H7 (cell line): ENCODE data around the gene AQP2. TPM values are rescaled to one million over a fixed set of nuclear protein-coding genes. Genes with fewer than 3 reads are reported as not detected.
A peak's percentile ranks its signal among the peaks of the same experiment; 100 is the strongest.

ENCODE experiments used
- DNase-seq: peaks from one replicate; pipeline ENCODE4 v3.0.0; 2012
- H3K27me3 ChIP-seq: 2 replicates; pipeline ENCODE4 v1.6.0; 2011; ENCODE audit warnings: mild to moderate bottlenecking, low read length; ENCODE audit not compliant: control insufficient read depth, insufficient read depth
- H3K36me3 ChIP-seq: replicated peaks from 2 replicates; pipeline ENCODE4 v1.5.1; 2011; ENCODE audit warnings: low read length; ENCODE audit not compliant: control insufficient read depth, insufficient read depth
- H3K4me3 ChIP-seq: 2 replicates; pipeline ENCODE4 v1.5.1; 2011; ENCODE audit warnings: low read depth, mild to moderate bottlenecking, control low read depth, low read length, moderate library complexity; ENCODE audit not compliant: insufficient read depth
- total RNA-seq: library from RNA; depleted of rRNA; stranded (reverse); fragments of >200 nt; shearing (Covaris generic); gene quantifications from 2 replicates; pipeline ENCODE4 v1.2.3, GENCODE V29; 2014

AQP2 gene
- total RNA-seq, 1 experiment from 2014 or later: not detected

DNA sequence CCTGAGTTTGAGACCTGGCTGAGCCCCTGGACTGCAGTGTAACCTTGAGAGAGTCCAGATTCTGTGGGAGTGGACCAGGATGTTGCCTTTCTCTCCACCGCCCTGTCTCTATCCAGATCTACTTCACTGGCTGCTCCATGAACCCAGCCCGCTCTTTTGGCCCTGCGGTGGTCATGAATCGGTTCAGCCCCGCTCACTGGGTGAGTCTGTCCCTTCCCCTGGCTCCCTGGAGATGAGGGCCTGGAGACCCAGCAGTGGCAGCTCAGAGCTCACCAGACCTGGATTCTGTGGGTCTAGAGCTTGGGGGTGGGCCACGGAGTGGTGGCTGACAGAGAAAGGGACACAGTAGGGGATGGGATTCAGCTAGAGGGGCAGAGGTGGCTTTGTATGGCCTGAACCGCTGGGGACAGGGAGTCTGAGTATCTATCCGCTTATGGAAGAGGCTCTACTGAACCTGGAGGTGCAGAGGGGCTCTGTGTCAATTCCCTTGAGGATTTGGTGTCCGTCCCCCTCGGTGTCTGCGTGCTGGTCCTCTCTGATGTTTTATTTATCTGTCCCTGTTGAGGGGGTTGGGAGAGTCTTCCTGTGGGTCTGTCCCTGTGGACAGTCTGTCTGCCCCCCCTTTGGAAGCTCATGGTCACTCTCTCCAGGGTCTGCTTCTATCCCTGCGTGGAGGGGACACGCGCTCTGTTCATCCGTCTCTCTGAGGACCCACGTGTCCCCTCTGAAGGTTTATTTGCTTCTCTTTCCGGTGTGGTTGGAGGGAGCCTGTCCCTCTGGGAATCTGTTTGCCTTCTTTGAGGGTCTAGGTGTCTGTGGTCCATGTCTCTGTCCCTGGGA, 13.7 kb downstream of the AQP2 start:
- no peak overlapping the region for H3K4me3 ChIP-seq
- no peaks in the 10 kb centered on the region for H3K36me3 ChIP-seq
- no peak for DNase-seq
- H3K27me3 ChIP-seq: peaks cover 42% of the 10 kb centered on the region

DNA sequence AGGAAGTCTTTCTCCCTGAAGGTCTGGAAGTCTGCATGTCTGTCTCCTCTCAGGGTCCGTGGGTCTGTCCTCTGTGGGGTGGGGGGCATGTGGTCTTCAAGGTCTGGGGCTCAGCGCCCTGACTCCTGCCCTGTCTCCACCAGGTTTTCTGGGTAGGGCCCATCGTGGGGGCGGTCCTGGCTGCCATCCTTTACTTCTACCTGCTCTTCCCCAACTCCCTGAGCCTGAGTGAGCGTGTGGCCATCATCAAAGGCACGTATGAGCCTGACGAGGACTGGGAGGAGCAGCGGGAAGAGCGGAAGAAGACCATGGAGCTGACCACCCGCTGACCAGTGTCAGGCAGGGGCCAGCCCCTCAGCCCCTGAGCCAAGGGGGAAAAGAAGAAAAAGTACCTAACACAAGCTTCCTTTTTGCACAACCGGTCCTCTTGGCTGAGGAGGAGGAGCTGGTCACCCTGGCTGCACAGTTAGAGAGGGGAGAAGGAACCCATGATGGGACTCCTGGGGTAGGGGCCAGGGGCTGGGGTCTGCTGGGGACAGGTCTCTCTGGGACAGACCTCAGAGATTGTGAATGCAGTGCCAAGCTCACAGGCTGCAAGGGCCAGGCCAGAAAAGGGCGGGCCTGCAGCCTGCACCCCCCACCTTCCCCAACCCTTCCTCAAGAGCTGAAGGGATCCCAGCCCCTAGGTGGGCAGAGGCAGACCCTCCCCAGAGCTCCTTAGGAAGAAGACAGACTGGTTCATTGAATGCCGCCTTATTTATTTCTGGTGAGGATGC, 14.5 kb downstream of the AQP2 start:
- no peak for DNase-seq
- H3K27me3 ChIP-seq: peaks cover 38% of the 10 kb centered on the region
- no peak overlapping the region for H3K4me3 ChIP-seq
- no peaks in the 10 kb centered on the region for H3K36me3 ChIP-seq

GRCh38 chr12:49965836-49966235, 15.3 kb downstream of the AQP2 start:
- DNase-seq: no peak
- Histone ChIP-seq H3K4me3 (no peak overlapping the region), H3K36me3 (no peaks in the 10 kb centered on the region), H3K27me3 (peaks cover 30% of the 10 kb centered on the region)

GRCh38 chr12:49966511-49967041, 16.0 kb downstream of the AQP2 start:
- H3K27me3 ChIP-seq: peaks cover 24% of the 10 kb centered on the region
- H3K4me3 ChIP-seq: no peak overlapping the region
- no peaks in the 10 kb centered on the region for H3K36me3 ChIP-seq
- no peak for DNase-seq

- H3K4me3 ChIP-seq: peak overlapping the region; percentile 35
- H3K27me3 ChIP-seq: peaks cover 20% of the 10 kb centered on the region
- no peaks in the 10 kb centered on the region for H3K36me3 ChIP-seq
- peak; percentile 97 for DNase-seq
Measured at GRCh38 chr12:49967042-49967776, 16.7 kb downstream of the AQP2 start.

DNA sequence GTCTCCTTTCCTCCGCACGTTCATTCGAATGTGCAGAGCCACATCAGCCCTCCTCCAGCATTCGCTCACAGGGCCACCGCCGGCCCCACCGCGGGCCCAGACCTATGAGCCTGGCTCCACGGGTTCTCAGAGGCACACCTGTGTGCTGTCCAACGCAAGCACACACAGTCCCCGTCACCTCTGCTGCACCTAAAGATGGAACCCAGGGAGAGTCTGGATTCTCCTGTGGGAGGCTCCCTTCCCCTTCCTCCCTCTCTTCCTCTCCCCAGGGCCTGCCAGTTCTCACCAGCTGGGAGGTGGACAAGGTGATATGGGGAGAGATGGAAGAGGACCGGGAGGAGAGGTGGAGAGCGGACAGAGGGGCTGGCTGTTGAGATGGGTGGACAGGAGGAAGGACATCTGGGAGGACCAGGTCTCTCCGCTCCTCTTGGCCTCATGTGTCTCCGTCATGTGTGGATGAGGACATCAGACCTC, 17.3 kb downstream of the AQP2 start:
- H3K36me3 ChIP-seq: no peaks in the 10 kb centered on the region
- H3K4me3 ChIP-seq: peak overlapping the region; percentile 35; the same call in 1 of the 2 replicates
- DNase-seq: no peak
- H3K27me3 ChIP-seq: peaks cover 14% of the 10 kb centered on the region

DNA sequence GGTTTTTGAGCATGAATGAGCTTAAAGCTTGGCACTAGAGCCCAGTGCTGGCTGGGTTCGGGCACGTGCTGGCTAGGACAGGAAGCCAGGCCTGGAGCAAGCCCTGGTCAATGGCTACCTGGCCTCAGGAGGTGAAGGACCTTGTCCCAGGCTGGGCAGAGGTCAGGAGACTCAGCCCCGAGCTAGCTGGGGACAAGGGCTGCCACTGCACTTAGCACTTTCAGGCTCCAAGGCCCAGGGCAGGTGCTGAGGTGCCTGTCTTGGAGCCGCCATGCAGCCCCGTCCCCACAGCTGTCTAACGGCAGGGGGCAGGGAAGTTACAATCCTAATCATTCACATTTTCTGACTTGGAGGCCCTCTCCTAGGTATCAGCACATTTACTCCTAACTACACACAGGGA, 17.9 kb downstream of the AQP2 start:
- peaks cover 14% of the 10 kb centered on the region for H3K27me3 ChIP-seq
- H3K36me3 ChIP-seq: no peaks in the 10 kb centered on the region
- peak; percentile 51 for DNase-seq
- H3K4me3 ChIP-seq: no peak overlapping the region

- Histone ChIP-seq H3K36me3 (no peaks in the 10 kb centered on the region), H3K4me3 (no peak overlapping the region), H3K27me3 (peaks cover 14% of the 10 kb centered on the region)
- peak; percentile 19 for DNase-seq
Measured at GRCh38 chr12:49969027-49969426, 18.5 kb downstream of the AQP2 start.

DNA sequence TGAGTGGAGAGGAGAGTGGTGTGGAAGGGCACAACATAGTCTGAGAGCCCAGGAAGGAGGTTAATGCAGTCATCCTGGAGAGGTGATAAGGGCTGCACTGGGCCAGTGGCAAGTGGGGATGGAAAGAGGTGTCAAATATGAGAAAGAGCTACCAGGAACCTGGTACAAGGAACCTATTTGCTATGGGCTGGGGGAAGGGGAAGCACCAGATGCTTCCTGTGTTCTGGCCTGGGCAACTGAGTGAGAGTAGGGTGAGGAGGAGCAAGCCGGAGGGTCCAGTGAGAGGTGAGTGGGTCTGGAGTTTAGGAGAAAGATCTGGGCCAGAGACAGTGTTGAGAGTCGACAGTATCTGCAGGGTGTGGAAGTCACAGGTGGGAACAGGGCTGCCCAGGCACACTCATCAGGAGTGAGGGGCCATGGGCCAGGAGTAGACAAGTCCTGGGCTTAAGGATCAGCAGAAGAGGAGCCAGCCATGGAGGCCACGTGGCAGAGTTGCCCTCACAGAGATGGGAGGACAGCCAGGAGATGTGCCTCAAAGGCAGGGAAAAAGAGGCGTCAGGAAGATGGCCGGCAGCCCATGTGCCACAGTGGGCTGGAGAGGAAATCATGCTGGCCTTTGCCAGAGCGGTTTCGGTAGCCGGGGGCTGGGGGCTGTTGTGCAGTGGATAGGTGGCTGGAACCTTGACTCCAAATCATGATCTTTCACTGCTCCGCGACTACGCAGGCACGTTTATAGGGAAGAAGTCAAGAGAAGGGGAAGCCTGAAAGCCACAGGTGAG, 19.3 kb downstream of the AQP2 start:
- Histone ChIP-seq H3K4me3 (no peak overlapping the region), H3K36me3 (no peaks in the 10 kb centered on the region), H3K27me3 (peaks cover 11% of the 10 kb centered on the region)
- DNase-seq: peak; percentile 12

DNA sequence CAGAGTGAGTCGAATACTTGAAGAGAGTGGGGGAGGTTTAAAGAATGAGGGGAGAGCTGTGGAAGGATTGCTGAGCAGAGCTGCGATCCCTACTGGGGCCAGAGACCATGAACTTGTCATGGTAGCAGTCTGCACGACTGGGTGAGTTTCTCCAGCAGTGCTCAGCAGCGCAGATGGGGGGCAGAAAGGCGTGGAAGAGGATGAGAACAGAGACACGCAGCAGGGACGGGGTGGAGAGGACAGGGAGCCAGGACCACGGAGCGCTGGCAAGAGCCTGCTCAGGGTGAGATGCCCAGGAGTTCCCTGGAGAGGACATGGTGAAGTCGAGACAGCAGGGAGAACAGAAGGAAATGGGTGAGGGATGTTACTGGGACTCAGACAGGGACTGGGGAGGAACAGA, 20.1 kb downstream of the AQP2 start:
- DNase-seq: peak; percentile 22
- Histone ChIP-seq H3K4me3 (no peak overlapping the region), H3K36me3 (no peaks in the 10 kb centered on the region), H3K27me3 (peaks cover 9% of the 10 kb centered on the region)

- peaks cover 9% of the 10 kb centered on the region for H3K27me3 ChIP-seq
- H3K4me3 ChIP-seq: no peak overlapping the region
- DNase-seq: peak; percentile 21
Measured at GRCh38 chr12:49971141-49971540, 20.6 kb downstream of the AQP2 start.

GRCh38 chr12:49972129-49972528, 21.6 kb downstream of the AQP2 start:
- peak; percentile 31 for DNase-seq
- Histone ChIP-seq H3K36me3 (no peaks in the 10 kb centered on the region), H3K27me3 (peaks cover 9% of the 10 kb centered on the region), H3K4me3 (no peak overlapping the region)

More at GRCh38 chr12:49971141-49971540, 20.6 kb downstream of the AQP2 start:
- H3K36me3 ChIP-seq: no peaks in the 10 kb centered on the region

- no peak for DNase-seq
- Histone ChIP-seq H3K36me3 (no peaks in the 10 kb centered on the region), H3K4me3 (no peak within 1 kb of the TSS), H3K27me3 (peaks cover 8% of the 10 kb centered on the region)
Measured at GRCh38 chr12:49972641-49973360, 22.3 kb downstream of the AQP2 start, which contains the start of gene AQP6. Gene AQP6, plus strand, starts transcription at chr12:49972947. Its CDS starts 227 bp downstream, at chr12:49973174.
